HCT116 (cell line): ENCODE results near the gene ANO2. TPM values are rescaled to one million over a fixed set of nuclear protein-coding genes. Genes with fewer than 3 reads are reported as not detected.

Experiments used
- ATAC-seq: fragments of 200-7000 bp; cut with Tn5 transposase; 2 replicates; pipeline ENCODE4 v1.9.1; 2020; ENCODE audit warnings: mild to moderate bottlenecking, moderate library complexity
- BruUV-seq: library from RNA; stranded (reverse); fragments of 400-500 nt; replicated peaks from 2 replicates; lab custom pipeline; 2021; lab: Mats Ljungman, UMichigan
- CTCF ChIA-PET: fragments of 300-600 bp; sonication (Branson Sonifier 250); formaldehyde crosslinking; loops from one replicate; lab custom pipeline; 2021; ENCODE audit warnings: antibody characterized with exemption; lab: Charles Lee
- POLR2A ChIA-PET: fragments of 300-600, 350-600 bp; sonication (Branson Sonifier 250); formaldehyde crosslinking; loops from one replicate; lab custom pipeline; 2021; ENCODE audit warnings: antibody characterized with exemption; lab: Charles Lee
- RAD21 ChIA-PET, 2 experiments: fragments of 300-600 bp; sonication (Branson Sonifier 250); formaldehyde crosslinking; loops; one replicate each; lab custom pipeline; 2023; ENCODE audit warnings: low total read pairs in 2 of 2; ENCODE audit not compliant: uncharacterized antibody in 2 of 2, unreplicated experiment in 2 of 2, low non-redundant PET in 1 of 2; lab: Charles Lee
- DNase-seq: peaks from one replicate; pipeline ENCODE4 v3.0.0-alpha.2; 2010; ENCODE audit warnings: low read depth, low spot score
- H2AFZ ChIP-seq: fragments of 200-600 bp; shearing (Covaris generic), sonication (generic); 2 replicates; pipeline ENCODE4 v1.6.1; 2017; ENCODE audit warnings: low read depth, mixed run types, mixed read lengths, antibody characterized with exemption, low read length; ENCODE audit not compliant: poor library complexity, severe bottlenecking
- H3K27ac ChIP-seq: 2 replicates; pipeline ENCODE4 v1.5.1; 2012; ENCODE audit warnings: low read depth, low read length
- H3K27me3 ChIP-seq: fragments of 200-600 bp; sonication (generic); 2 replicates; pipeline ENCODE4 v1.6.1; 2016; ENCODE audit warnings: mixed run types, low read length, mixed read lengths; ENCODE audit not compliant: insufficient read depth
- H3K36me3 ChIP-seq, 2 experiments: fragments of 200-500 bp in 1 of 2; fragments of 200-600 bp in 1 of 2; sonication (Bioruptor generic) in 1 of 2; sonication (generic) in 1 of 2; 2 replicates each; pipeline versions ENCODE4 v1.5.1 to v1.6.1; 2014 to 2016; ENCODE audit warnings: low read length in 2 of 2, inconsistent platforms in 1 of 2, mixed read lengths in 1 of 2, mixed run types in 1 of 2; ENCODE audit not compliant: insufficient read depth in 2 of 2, control insufficient read depth in 1 of 2
- H3K4me1 ChIP-seq, 2 experiments: fragments of 200-600 bp in 1 of 2; sonication (generic) in 1 of 2; 2 replicates each; pipeline versions ENCODE4 v1.5.1 to v1.6.1; 2012 to 2017; ENCODE audit warnings: low read length in 2 of 2, inconsistent platforms in 1 of 2, mild to moderate bottlenecking in 1 of 2, mixed read lengths in 1 of 2, mixed run types in 1 of 2, moderate library complexity in 1 of 2; ENCODE audit not compliant: insufficient read depth in 2 of 2, control insufficient read depth in 1 of 2
- H3K4me2 ChIP-seq: fragments of 200-600 bp; sonication (generic); 2 replicates; pipeline ENCODE4 v1.6.1; 2017; ENCODE audit warnings: mixed run types, low read length, mixed read lengths
- H3K4me3 ChIP-seq, 2 experiments: fragments of 200-600 bp in 1 of 2; sonication (generic) in 1 of 2; replicated peaks in 1 of 2; 2 replicates each; pipeline ENCODE4 v1.5.1; 2011 to 2016; ENCODE audit warnings: low read length in 2 of 2, control low read depth in 1 of 2, low read depth in 1 of 2, mild to moderate bottlenecking in 1 of 2, mixed read lengths in 1 of 2, mixed run types in 1 of 2
- H3K79me2 ChIP-seq: fragments of 200-600 bp; sonication (generic); 2 replicates; pipeline ENCODE4 v1.6.1; 2017; ENCODE audit warnings: mild to moderate bottlenecking, mixed run types, low read length, moderate library complexity, mixed read lengths; ENCODE audit not compliant: insufficient read depth
- H3K9ac ChIP-seq: fragments of 200-600 bp; sonication (generic); 2 replicates; pipeline ENCODE4 v1.6.1; 2016; ENCODE audit warnings: low read length, mixed read lengths
- H3K9me2 ChIP-seq: fragments of 200-600 bp; sonication (generic), shearing (Covaris generic); 2 replicates; pipeline ENCODE4 v1.6.1; 2017; ENCODE audit warnings: mixed run types, mild to moderate bottlenecking, moderate library complexity; ENCODE audit not compliant: insufficient read depth
- H3K9me3 ChIP-seq, 2 experiments: fragments of 200-500 bp in 1 of 2; fragments of 200-600 bp in 1 of 2; sonication (Bioruptor generic) in 1 of 2; sonication (generic) in 1 of 2; 2 replicates each; pipeline ENCODE4 v1.6.1; 2014 to 2017; ENCODE audit warnings: low read length in 2 of 2, mixed read lengths in 2 of 2, inconsistent platforms in 1 of 2, low read depth in 1 of 2, mild to moderate bottlenecking in 1 of 2, mixed run types in 1 of 2, moderate library complexity in 1 of 2; ENCODE audit not compliant: control insufficient read depth in 1 of 2, insufficient read depth in 1 of 2
- H4K20me1 ChIP-seq: fragments of 200-600 bp; sonication (generic), shearing (Covaris generic); 2 replicates; pipeline ENCODE4 v1.6.1; 2017; ENCODE audit warnings: mixed run types, mild to moderate bottlenecking, moderate library complexity; ENCODE audit not compliant: insufficient read depth
- CEBPB ChIP-seq: IDR thresholded peaks from 2 replicates; pipeline ENCODE4 v1.6.1; 2012; ENCODE audit warnings: low read depth
- EGR1 ChIP-seq: IDR thresholded peaks from 2 replicates; pipeline ENCODE4 v1.6.1; 2012; ENCODE audit warnings: low read depth
- ELF1 ChIP-seq: IDR thresholded peaks from 2 replicates; pipeline ENCODE4 v1.6.1; 2012; ENCODE audit warnings: low read depth, borderline replicate concordance
- EZH2 ChIP-seq: fragments of 200-600 bp; sonication (generic); IDR thresholded peaks from 2 replicates; pipeline ENCODE4 v1.6.1; 2017; ENCODE audit warnings: antibody characterized with exemption, mixed run types
- FOSL1 ChIP-seq: IDR thresholded peaks from 2 replicates; pipeline ENCODE4 v1.6.1; 2012; ENCODE audit warnings: low read depth
- JUND ChIP-seq: IDR thresholded peaks from 2 replicates; pipeline ENCODE4 v1.6.1; 2012
- POLR2A ChIP-seq: IDR thresholded peaks from 2 replicates; pipeline ENCODE4 v1.7.0; 2011; ENCODE audit warnings: borderline replicate concordance; ENCODE audit not compliant: insufficient read depth, insufficient read length; ENCODE audit errors: extremely low read depth
- RAD21 ChIP-seq: IDR thresholded peaks from 2 replicates; pipeline ENCODE4 v1.6.1; 2012; ENCODE audit warnings: low read depth, mild to moderate bottlenecking
- TCF7L2 ChIP-seq: IDR thresholded peaks from 2 replicates; pipeline ENCODE4 v1.7.0; 2011; ENCODE audit warnings: borderline replicate concordance, inconsistent platforms; ENCODE audit not compliant: insufficient read depth, insufficient read length; ENCODE audit errors: extremely low read depth
- YY1 ChIP-seq: IDR thresholded peaks from 2 replicates; pipeline ENCODE4 v1.6.1; 2011; ENCODE audit warnings: low read length, low read depth, moderate library complexity, mild to moderate bottlenecking; ENCODE audit not compliant: insufficient replicate concordance; ENCODE audit errors: extremely low read depth
- ZFX ChIP-seq: fragments of 450-650 bp; IDR thresholded peaks from 2 replicates; pipeline ENCODE4 v1.6.1; 2017
- intact Hi-C: fragments of 100-400 bp; cut with micrococcal nuclease; formaldehyde crosslinking; loops from 2 replicates; pipeline ENCODE4 v1.10.0; 2022
- total RNA-seq: library from RNA; stranded (reverse); gene quantifications from one replicate; pipeline ENCODE4 v1.2.1, GENCODE V29; 2021; ENCODE audit not compliant: unreplicated experiment
- TF ChIP-seq, protein P1 (sequence below): IDR thresholded peaks from 2 replicates; pipeline ENCODE4 v1.6.1; 2012; ENCODE audit warnings: low read depth
- TF ChIP-seq, protein P2 (sequence below), 3 experiments: fragments of 200-600 bp in 1 of 3; sonication (generic) in 1 of 3; IDR thresholded peaks in 2 of 3; conservative IDR thresholded peaks in 1 of 3; 2 replicates each; pipeline ENCODE4 v1.5.1; 2012 to 2017; ENCODE audit warnings: low read depth in 2 of 3, low read length in 2 of 3, antibody characterized with exemption in 1 of 3, borderline replicate concordance in 1 of 3, control low read depth in 1 of 3, mild to moderate bottlenecking in 1 of 3, mixed read lengths in 1 of 3, mixed run types in 1 of 3, moderate library complexity in 1 of 3; ENCODE audit not compliant: insufficient read depth in 1 of 3
- TF ChIP-seq, protein P3 (sequence below): IDR thresholded peaks from 2 replicates; pipeline ENCODE4 v1.6.1; 2012

ANO2 gene
- total RNA-seq, 1 experiment from 2014 or later, result not detected

DNA sequence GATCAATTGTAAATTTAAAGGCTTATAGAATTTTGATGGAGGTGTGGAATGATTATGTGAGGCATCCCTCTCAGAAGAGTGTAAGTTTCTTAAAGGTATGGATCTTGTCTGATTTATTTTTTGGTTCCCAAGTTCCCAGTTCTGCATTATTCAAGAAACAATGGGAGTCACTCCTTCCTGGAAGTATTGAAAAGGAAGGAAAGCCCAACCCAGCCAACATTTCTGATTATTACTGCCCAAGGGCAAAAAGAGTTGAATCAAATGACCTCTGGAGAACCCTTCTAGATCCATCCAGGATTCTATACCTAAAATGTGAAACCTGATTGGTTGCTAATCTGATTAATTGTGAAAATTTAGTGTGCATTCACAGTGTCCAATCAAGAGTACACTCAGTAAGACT lies 166.2 kb downstream of the ANO2 start:
- ChIA-PET POLR2A (no interaction called here), RAD21 (no interaction called here), CTCF (interaction anchor here (0.6 kb wide), 1 partner anchor 30 kb away, joined by 3 read pairs; no protein-coding TSS in a partner anchor)
- intact Hi-C loops, result no loop called here
- peaks cover 8% of the 10 kb centered on the region; the same call in 1 of the 2 replicates for H3K27me3 ChIP-seq
- no peak for DNase-seq
- no peak overlapping the region for H3K27ac ChIP-seq
- H3K9me3 ChIP-seq, result no peaks in the 10 kb centered on the region
- no peak overlapping the region for H3K4me3 ChIP-seq
- ATAC-seq, result no peak
- no peaks in the 10 kb centered on the region for H3K9me2 ChIP-seq
- H3K4me1 ChIP-seq, result no peaks in the 10 kb centered on the region
- no peaks in the 10 kb centered on the region for H4K20me1 ChIP-seq
- H2AFZ ChIP-seq, result no peak overlapping the region
- BruUV-seq, result no TSS peak
- no peak overlapping the region for H3K9ac ChIP-seq
- H3K36me3 ChIP-seq, result no peaks in the 10 kb centered on the region
- H3K4me2 ChIP-seq, result no peak overlapping the region
- H3K79me2 ChIP-seq, result no peaks in the 10 kb centered on the region
- TF ChIP-seq CEBPB (no peak), EZH2 (no peak), ELF1 (no peak), TCF7L2 (no peak), RAD21 (no peak), EGR1 (no peak), YY1 (no peak), POLR2A (no peak), ZFX (no peak), JUND (no peak), FOSL1 (no peak)
- TF ChIP-seq, protein P1, sequence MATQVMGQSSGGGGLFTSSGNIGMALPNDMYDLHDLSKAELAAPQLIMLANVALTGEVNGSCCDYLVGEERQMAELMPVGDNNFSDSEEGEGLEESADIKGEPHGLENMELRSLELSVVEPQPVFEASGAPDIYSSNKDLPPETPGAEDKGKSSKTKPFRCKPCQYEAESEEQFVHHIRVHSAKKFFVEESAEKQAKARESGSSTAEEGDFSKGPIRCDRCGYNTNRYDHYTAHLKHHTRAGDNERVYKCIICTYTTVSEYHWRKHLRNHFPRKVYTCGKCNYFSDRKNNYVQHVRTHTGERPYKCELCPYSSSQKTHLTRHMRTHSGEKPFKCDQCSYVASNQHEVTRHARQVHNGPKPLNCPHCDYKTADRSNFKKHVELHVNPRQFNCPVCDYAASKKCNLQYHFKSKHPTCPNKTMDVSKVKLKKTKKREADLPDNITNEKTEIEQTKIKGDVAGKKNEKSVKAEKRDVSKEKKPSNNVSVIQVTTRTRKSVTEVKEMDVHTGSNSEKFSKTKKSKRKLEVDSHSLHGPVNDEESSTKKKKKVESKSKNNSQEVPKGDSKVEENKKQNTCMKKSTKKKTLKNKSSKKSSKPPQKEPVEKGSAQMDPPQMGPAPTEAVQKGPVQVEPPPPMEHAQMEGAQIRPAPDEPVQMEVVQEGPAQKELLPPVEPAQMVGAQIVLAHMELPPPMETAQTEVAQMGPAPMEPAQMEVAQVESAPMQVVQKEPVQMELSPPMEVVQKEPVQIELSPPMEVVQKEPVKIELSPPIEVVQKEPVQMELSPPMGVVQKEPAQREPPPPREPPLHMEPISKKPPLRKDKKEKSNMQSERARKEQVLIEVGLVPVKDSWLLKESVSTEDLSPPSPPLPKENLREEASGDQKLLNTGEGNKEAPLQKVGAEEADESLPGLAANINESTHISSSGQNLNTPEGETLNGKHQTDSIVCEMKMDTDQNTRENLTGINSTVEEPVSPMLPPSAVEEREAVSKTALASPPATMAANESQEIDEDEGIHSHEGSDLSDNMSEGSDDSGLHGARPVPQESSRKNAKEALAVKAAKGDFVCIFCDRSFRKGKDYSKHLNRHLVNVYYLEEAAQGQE, result no peak
- TF ChIP-seq, protein P2, sequence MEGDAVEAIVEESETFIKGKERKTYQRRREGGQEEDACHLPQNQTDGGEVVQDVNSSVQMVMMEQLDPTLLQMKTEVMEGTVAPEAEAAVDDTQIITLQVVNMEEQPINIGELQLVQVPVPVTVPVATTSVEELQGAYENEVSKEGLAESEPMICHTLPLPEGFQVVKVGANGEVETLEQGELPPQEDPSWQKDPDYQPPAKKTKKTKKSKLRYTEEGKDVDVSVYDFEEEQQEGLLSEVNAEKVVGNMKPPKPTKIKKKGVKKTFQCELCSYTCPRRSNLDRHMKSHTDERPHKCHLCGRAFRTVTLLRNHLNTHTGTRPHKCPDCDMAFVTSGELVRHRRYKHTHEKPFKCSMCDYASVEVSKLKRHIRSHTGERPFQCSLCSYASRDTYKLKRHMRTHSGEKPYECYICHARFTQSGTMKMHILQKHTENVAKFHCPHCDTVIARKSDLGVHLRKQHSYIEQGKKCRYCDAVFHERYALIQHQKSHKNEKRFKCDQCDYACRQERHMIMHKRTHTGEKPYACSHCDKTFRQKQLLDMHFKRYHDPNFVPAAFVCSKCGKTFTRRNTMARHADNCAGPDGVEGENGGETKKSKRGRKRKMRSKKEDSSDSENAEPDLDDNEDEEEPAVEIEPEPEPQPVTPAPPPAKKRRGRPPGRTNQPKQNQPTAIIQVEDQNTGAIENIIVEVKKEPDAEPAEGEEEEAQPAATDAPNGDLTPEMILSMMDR (IDR thresholded peaks at IDR 0.05 in 2 of 3, conservative IDR thresholded peaks at IDR 0.05 in 1 of 3; ENCODE audit: borderline replicate concordance in 1 of 3, insufficient read depth in 1 of 3, low read depth in 2 of 3, low read length in 2 of 3), result no peak
- TF ChIP-seq, protein P3, sequence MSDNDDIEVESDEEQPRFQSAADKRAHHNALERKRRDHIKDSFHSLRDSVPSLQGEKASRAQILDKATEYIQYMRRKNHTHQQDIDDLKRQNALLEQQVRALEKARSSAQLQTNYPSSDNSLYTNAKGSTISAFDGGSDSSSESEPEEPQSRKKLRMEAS, result no peak
